Motor neuron (in vitro differentiated cells): ENCODE results near the gene LVRN. TPM values are rescaled to one million over a fixed set of nuclear protein-coding genes. Genes with fewer than 3 reads are reported as not detected.

Experiments
- ATAC-seq, 8 experiments: fragments of 200-7000 bp; cut with Tn5 transposase; replicated peaks in 6 of 8; 2 replicates each; pipeline ENCODE4 v1.8.0; 2021; ENCODE audit warnings: mild to moderate bottlenecking in 8 of 8, moderate library complexity in 8 of 8
- H3K27ac ChIP-seq, 2 donors: fragments of 250-450 bp; sonication (Bioruptor Pico); 2 replicates each; pipeline ENCODE4 v1.9.0; 2021; ENCODE audit warnings: antibody characterized with exemption in 2 of 2, mild to moderate bottlenecking in 2 of 2, moderate library complexity in 1 of 2
- H3K4me1 ChIP-seq, 2 donors: fragments of 250-450 bp; sonication (Bioruptor Pico); replicated peaks in 1 of 2; 2 replicates each; pipeline ENCODE4 v1.6.1; 2021; ENCODE audit warnings: antibody characterized with exemption in 2 of 2, mild to moderate bottlenecking in 2 of 2, moderate library complexity in 1 of 2
- H3K4me3 ChIP-seq, 5 donors: fragments of 250-450 bp; sonication (Bioruptor Pico); 2 replicates each; pipeline ENCODE4 v1.9.0; 2021; ENCODE audit warnings: antibody characterized with exemption in 5 of 5, mild to moderate bottlenecking in 5 of 5, moderate library complexity in 4 of 5
- WGBS, 10 experiments: fragments of 450-650 bp; shearing (Covaris generic); methylation state at CpG; one replicate each; pipeline ENCODE4 v1.0.0; 2022; 5-methylcytosine and 5-hydroxymethylcytosine counted together
- in situ Hi-C, 9 experiments: fragments of 400-800 bp; cut with MboI; loops; one replicate each; pipeline ENCODE4 v1.15.0; 2021; ENCODE audit warnings: low sequenced_read_pairs in 9 of 9, low pct_unique_long_range_greater_than_20kb in 2 of 9; ENCODE audit not compliant: unreplicated experiment in 9 of 9
- total RNA-seq, 8 experiments: library from RNA; unstranded; fragments of 300-600 nt; gene quantifications; 2 replicates each; pipeline versions ENCODE4 v1.2.3 to v1.2.4, GENCODE V29; 2022

LVRN gene
- total RNA-seq, 8 experiments from 2014 or later: 0.25 to 1.9 (median 0.73) TPM; not detected in 1

DNA sequence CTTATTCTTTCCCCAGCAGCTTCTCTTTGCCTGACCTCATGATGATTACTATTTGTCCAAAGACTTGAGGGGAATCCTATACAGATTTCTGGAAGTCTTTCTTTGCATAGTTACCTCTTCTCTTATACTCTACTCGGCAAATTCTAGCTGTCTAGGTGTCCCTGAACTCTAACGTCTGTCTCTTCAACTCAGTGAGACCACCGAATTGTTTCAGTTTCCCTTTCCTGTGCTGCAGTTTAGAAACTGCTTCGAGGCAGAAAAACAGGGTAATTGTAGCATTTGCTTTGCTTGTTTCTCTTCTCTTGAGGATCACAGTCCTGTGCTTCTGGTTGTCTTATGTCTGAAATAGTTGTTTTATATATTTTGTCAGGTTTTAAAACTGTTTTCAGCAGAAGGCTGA lies 14.8 kb downstream of the LVRN start:
- H3K27ac ChIP-seq: no peak overlapping the region
- 39 to 100% (median 78%) methylated on average over 1 to 4 of the region's 4 CpGs; no CpG with 5 or more reads in 2 of the 10 experiments for WGBS, 10 experiments
- H3K4me1 ChIP-seq: no peaks in the 10 kb centered on the region
- ATAC-seq: no peak
- in situ Hi-C loops: no loop called here
- H3K4me3 ChIP-seq: no peak overlapping the region

DNA sequence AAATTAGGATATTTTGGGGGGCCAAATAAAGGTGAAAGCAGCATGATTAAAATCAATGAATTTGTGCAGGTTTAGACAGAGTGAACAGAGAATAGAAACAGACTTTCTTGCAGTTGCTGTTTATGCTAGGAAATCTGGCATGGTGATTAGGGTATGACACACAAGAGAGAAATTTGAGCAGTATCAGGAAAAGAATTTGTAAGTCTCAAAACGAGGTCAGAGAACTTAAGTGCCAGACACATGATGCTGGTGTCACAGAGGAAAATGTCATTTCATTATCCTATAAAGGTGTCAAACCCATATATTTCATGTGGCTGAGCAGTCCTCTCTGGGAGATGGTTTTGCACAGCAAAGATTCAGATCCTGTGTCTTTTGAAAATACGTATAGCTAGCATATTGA lies 15.7 kb downstream of the LVRN start:
- ATAC-seq: peak in 2 of 8 experiments; percentile 84 to 94
- Histone ChIP-seq H3K4me1 (no peaks in the 10 kb centered on the region), H3K27ac (no peak overlapping the region), H3K4me3 (no peak overlapping the region)
- in situ Hi-C loops: no loop called here
- 0 to 100% (median 71%) methylated on average over 1 to 2 of the region's 2 CpGs for whole genome bisulfite sequencing, 10 experiments

DNA sequence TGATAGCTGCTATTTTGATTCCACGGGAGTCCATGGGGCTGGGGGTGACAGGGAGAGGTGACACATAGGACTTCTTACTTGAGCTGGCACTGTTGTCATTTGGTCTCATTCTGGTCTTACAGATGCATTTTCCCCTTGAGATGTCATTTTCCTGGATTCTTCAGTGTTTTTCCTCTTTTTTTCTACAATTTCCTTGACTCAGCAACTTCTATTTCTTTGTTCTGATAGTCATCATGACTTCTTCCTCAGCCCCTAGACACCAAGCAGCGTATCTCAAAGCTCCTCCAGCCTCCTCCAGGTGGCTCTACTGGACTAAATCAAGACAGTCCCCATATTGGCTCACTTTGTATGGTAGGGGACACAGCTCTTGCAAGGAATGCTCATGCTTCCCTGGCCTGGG lies 16.5 kb downstream of the LVRN start:
- in situ Hi-C loops: no loop called here
- WGBS, 10 experiments: 11 to 100% (median 78%) methylated on average over 1 to 2 of the region's 2 CpGs
- no peak overlapping the region for H3K27ac ChIP-seq
- no peak overlapping the region for H3K4me3 ChIP-seq
- no peak for ATAC-seq
- H3K4me1 ChIP-seq: no peaks in the 10 kb centered on the region

DNA sequence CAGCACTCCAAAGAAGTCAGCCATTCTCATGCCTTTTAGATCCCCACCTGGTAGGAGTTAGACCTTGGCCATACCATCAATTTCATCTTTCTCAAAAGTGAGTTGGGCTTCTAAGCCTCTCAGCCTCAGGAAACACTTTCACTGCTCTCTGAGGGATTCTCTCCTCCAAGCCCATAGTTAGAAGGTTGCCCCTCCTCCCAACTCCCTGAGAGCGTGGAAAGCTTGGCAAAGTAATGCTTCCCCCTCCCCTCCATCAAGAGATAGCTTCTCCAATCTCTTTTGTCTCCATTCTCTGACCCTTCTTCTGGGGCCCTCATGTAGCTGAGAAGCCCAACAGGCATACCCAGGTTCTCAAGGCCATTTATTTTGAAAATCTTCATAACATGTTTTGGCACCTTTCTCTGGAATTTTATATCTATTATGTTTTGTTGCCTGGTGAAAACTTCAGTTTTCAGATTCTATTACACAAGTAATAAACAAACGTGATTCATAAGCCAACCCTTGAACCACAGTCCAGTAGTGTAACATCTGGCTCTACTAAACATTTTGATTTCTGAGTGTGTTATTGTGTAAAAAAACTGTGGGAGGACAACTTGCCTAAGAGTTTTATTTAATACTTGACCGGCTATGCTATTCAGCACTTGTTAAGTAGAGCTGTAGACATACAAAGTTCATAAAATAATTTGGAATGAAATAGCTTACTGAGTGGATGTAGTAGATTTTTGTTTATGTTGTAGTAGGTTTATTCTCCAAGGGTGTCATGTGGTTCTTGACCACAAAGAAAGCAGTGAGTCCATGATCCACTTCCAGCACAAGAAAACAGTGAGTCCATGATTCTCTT lies 17.1 kb downstream of the LVRN start:
- WGBS, 10 experiments: 0 to 100% (median 72%) methylated on average over 1 to 3 of the region's 3 CpGs; no CpG with 5 or more reads in 1 of the 10 experiments
- in situ Hi-C loops: no loop called here
- Histone ChIP-seq H3K4me1 (no peaks in the 10 kb centered on the region), H3K4me3 (no peak overlapping the region), H3K27ac (no peak overlapping the region)
- ATAC-seq: no peak

DNA sequence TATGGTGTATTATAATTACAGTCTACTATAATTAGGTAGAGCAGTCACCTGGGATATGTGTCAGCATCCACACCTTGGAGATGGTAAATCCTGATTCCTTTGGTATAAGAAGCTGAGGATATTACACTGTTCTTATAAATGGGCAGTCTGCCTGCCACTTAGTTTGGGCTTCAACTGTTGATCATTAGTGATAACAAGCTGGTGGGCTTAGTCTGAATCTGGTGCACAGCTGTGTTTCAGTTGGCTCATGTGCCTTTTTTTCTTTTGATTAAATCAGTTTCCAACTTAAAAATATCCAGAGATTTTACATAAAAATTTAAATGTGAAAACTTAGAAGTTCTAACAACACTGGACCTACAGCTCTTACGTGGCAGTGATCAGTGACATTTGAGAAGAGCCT lies 21.2 kb downstream of the LVRN start:
- no peak overlapping the region for H3K4me3 ChIP-seq
- no peak for ATAC-seq
- no peaks in the 10 kb centered on the region for H3K4me1 ChIP-seq
- H3K27ac ChIP-seq: no peak overlapping the region
- in situ Hi-C loops: no loop called here
- WGBS, 10 experiments: 20 to 100% (median 83%) methylated on average over 1 of the region's 1 CpG

DNA sequence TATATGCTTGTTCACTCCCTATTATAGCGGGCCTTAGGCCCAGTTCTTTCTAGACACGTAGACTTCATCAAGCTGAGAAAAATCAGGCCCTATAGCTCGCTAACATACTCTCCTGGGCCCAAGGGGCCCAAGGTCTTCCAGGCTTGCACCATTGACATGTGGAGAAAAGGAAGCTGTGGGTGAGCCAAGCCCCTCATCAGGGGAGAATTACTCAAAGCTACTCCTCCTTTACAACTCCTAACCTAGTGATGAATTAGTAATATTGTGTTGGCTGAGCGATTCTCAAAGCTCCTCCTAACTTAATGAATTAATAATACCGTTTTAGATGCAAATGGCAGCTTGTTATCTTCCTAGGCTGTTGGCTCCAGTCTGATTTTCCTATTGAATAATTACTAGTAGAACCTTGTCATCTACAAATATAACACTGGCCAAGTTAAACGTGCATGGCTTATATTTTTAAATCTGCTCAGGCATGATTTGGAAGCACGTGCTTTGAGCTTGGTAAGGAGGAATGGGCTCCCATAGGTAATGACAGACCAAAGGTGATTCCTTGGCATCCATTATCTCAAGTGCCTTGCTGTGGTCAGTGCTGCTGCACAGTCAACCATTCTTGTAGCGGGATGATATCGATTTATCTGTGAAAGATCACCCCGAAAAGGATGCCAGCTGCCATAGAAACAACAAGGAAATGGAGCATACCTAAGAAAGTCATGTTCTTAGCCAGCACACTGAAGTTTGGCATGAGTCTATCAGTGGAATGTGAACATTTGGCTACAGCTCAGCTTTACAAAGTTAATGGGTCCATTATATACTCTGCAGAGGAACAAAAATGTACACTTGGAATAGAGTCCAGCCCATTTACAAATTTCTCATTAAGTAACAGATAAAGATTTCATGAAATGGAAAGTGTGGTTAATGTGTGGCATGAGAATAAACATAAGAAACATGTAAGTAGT lies 23.8 kb downstream of the LVRN start:
- in situ Hi-C loops: no loop called here
- no peaks in the 10 kb centered on the region for H3K4me1 ChIP-seq
- H3K27ac ChIP-seq: no peak overlapping the region
- WGBS, 10 experiments: 57 to 94% (median 86%) methylated on average over 2 to 10 of the region's 10 CpGs
- H3K4me3 ChIP-seq: no peak overlapping the region
- peak in 1 of 8 experiments; percentile 30 for ATAC-seq

DNA sequence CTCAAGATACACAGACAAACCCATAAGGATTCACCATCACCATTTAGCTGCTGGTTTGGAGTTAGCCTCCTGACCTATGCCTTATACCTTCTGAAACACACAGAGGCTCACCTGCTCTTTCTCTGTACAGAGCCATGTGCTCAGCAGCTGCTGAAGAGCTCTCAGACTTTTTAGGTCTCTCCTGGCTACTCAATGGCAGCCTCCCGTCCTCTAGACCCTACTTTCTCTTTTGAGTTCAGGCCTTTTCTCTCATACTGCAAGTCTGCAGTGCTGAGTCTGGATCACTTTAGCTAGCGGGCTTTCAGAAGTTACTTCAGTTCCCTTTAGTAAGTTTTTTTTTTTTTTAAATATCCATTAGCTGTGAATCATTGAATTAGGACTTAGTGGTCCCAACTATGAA lies 25.7 kb downstream of the LVRN start:
- H3K4me3 ChIP-seq: no peak overlapping the region
- ATAC-seq: no peak
- no peak overlapping the region for H3K27ac ChIP-seq
- H3K4me1 ChIP-seq: no peaks in the 10 kb centered on the region
- WGBS, 10 experiments: 52 to 100% (median 75%) methylated on average over 1 to 2 of the region's 2 CpGs
- in situ Hi-C loops: no loop called here

DNA sequence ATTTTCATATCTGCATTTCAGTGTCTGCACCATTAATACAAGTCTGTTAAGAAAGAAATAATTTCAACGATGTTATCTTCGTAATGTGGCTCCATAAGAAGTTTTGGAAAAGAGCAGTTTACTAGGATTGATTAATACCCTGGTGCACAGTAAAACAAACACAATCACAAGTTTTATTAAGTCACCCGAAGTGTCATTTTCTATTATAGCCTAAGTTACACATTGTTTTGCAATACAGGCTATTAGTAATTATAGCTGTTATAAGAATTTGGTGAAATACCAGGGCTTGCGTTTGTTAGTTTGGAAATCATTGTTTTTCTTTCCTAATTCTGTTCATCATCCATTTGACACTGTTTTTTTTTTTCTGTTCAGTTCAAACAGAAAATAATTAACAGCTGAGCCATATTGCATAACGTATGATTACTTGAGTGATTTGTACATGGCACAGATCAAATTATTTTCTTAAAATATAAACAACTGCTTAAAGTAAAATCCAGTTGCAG lies 30.6 kb downstream of the LVRN start:
- no peaks in the 10 kb centered on the region for H3K4me1 ChIP-seq
- no peak overlapping the region for H3K27ac ChIP-seq
- no peak for ATAC-seq
- in situ Hi-C loops: no loop called here
- 0 to 91% (median 66%) methylated on average over 2 to 5 of the region's 5 CpGs for WGBS, 10 experiments
- no peak overlapping the region for H3K4me3 ChIP-seq

DNA sequence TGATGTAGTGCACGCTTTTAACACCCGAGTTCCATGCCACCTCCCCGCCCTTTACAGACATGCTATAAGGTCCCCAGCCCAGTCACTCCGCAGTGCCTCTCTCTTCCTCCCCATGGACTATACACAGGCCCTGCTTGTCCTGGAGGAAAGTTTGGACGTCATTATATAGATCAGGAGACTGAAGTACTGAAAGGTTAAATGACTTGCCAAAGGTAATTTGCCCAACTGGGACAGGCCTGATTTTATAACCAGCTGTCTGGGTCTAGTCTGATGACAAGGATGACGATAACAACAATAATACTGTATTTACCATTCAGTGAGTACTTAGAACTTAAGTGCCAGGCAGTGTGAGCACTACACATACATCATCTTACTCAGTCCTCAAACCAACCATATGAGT lies 33.1 kb downstream of the LVRN start:
- Histone ChIP-seq H3K4me3 (no peak overlapping the region), H3K4me1 (no peaks in the 10 kb centered on the region), H3K27ac (no peak overlapping the region)
- no peak for ATAC-seq
- in situ Hi-C loops: no loop called here
- 60 to 100% (median 80%) methylated on average over 1 to 5 of the region's 6 CpGs for WGBS, 10 experiments

DNA sequence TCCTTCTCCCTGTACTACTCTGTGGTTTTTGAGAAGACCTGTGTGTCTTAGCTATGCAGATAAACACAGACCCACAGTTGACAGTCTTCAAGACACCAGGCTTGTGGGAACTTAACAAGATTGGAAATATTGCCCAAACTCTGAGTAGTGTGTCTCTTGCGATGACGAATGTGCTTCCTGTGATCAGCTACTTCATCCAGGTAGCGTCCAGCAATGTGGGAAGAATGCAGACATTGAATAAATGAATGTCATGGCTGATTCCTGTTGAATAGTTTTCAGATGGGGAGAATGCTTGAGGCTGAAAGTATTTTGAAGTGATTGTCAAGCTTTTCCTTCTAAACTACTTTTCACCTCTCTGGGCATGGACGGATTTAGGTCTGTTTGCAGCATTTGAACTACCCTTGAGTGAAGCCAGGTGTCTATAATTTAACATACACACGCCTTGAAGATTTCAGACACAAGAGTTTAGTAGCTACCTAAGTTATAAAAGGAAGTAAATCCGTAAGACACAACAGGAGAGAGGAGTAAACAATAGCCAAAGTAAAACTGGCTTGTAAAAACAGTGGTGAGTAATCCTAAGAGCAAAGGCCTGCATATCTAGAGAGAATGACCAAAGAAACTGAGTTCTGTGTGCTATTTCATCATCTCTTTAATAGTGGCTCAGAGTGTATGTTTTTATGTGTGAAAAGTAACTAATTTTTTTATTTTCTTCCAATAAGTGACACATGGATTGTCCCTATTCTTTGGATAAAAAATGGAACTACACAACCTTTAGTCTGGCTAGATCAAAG lies 40.0 kb downstream of the LVRN start:
- WGBS, 10 experiments: 61 to 93% (median 80%) methylated on average over 1 to 5 of the region's 6 CpGs; no CpG with 5 or more reads in 1 of the 10 experiments
- peak in 1 of 8 experiments; percentile 29 for ATAC-seq
- Histone ChIP-seq H3K4me3 (no peak overlapping the region), H3K4me1 (no peaks in the 10 kb centered on the region), H3K27ac (no peak overlapping the region)
- in situ Hi-C loops: no loop called here

DNA sequence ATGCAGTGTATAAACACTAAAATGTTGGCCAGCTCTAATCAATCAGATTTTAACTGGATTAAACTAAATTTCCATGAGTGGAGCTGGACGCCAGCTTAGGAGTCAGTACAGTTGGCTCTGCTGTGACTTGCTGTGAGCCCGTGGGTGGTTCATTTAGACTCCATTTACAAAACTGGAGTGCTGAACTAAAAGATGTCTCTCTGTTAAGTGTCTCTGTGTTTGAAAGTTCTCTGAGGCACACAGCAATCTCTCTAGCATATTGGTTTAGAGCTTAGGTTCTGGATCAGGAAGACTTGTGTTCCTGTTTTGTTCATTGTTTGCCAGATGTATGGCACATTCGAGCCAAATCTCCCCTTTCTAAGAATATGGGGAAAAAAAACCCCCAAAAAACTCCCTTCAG lies 42.0 kb downstream of the LVRN start:
- no peak for ATAC-seq
- no peak overlapping the region for H3K27ac ChIP-seq
- in situ Hi-C loops: no loop called here

DNA sequence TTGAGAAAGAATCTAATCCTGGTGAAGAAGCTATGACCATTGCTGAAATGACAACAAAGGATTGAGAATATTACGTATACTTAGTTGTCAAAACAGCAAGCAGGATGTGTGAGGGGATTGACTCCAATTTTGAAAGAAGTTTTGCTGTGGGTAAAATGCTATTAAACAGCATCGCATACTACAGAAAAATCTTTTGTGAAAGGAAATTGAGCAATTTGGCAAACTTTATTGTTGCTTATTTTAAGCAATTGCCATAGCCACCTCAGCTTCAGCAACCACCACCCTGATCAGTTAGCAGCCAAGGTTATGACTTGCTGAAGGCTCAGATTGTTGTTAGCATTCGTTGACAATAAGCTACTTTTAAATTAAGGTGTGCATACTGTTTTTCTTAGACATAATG lies 47.5 kb downstream of the LVRN start:
- no peaks in the 10 kb centered on the region for H3K4me1 ChIP-seq
- 9 to 100% (median 83%) methylated on average over 2 to 3 of the region's 3 CpGs; no CpG with 5 or more reads in 1 of the 10 experiments for WGBS, 10 experiments
- no peak overlapping the region for H3K27ac ChIP-seq
- no peak overlapping the region for H3K4me3 ChIP-seq
- in situ Hi-C loops: no loop called here
- ATAC-seq: no peak

More for the DNA sequence above, 42.0 kb downstream of the LVRN start:
- Histone ChIP-seq H3K4me3 (no peak overlapping the region), H3K4me1 (no peaks in the 10 kb centered on the region)
- 40 to 100% (median 72%) methylated on average over 1 to 3 of the region's 3 CpGs; no CpG with 5 or more reads in 1 of the 10 experiments for WGBS, 10 experiments
